Brain pericyte (primary cell): ENCODE data around the gene APOL1.
"Not testable (repeated sequence)": the region's sequence is repeated elsewhere in the genome, so short reads cannot be mapped to it uniquely, and the experiment has no call there.

Experiments
- DNase-seq: peaks from one replicate; pipeline ENCODE4 v3.0.0-alpha.2; 2012; ENCODE audit warnings: low read depth, low spot score

APOL1 gene

GRCh38 chr22:36244522-36245391, 8.2 kb upstream of the APOL1 start:
- no peak for DNase-seq

GRCh38 chr22:36245805-36246356, 7.1 kb upstream of the APOL1 start:
- DNase-seq, result no peak

- DNase-seq, result no peak
Measured at GRCh38 chr22:36246718-36247117, 6.2 kb upstream of the APOL1 start.

GRCh38 chr22:36247955-36248354, 5.0 kb upstream of the APOL1 start:
- no peak for DNase-seq

GRCh38 chr22:36249160-36249559, 3.8 kb upstream of the APOL1 start:
- no peak for DNase-seq

GRCh38 chr22:36250292-36250960, 2.5 kb upstream of the APOL1 start:
- not testable (repeated sequence) for DNase-seq

GRCh38 chr22:36251979-36252608, 839 bp upstream of the APOL1 start:
- not testable (repeated sequence) for DNase-seq

GRCh38 chr22:36253523-36254490, 874 bp downstream of the APOL1 start:
- no peak for DNase-seq

- DNase-seq, result not testable (repeated sequence)
Measured at GRCh38 chr22:36255572-36255971, 2.6 kb downstream of the APOL1 start.

GRCh38 chr22:36256478-36256877, 3.5 kb downstream of the APOL1 start:
- DNase-seq, result no peak

- DNase-seq, result no peak
Measured at GRCh38 chr22:36257308-36257707, 4.4 kb downstream of the APOL1 start.

- no peak for DNase-seq
Measured at GRCh38 chr22:36257948-36258670, 5.2 kb downstream of the APOL1 start.

- DNase-seq, result no peak
Measured at GRCh38 chr22:36258701-36259614, 6.0 kb downstream of the APOL1 start.

GRCh38 chr22:36259615-36260300, 6.8 kb downstream of the APOL1 start:
- DNase-seq, result no peak

GRCh38 chr22:36261675-36262074, 8.7 kb downstream of the APOL1 start:
- DNase-seq, result not testable (repeated sequence)

GRCh38 chr22:36262307-36262706, 9.4 kb downstream of the APOL1 start:
- DNase-seq, result not testable (repeated sequence)

- not testable (repeated sequence) for DNase-seq
Measured at GRCh38 chr22:36263216-36263673, 10.3 kb downstream of the APOL1 start.

- not testable (repeated sequence) for DNase-seq
Measured at GRCh38 chr22:36263886-36264664, 11.1 kb downstream of the APOL1 start.
